Loucy (cell line): ENCODE data around the gene CALHM3.
"Not testable (repeated sequence)": the region's sequence is repeated elsewhere in the genome, so short reads cannot be mapped to it uniquely, and the experiment has no call there.

Experiments
- H2AFZ ChIP-seq: fragments of 200-600 bp; sonication (generic); 2 replicates; pipeline ENCODE4 v1.6.0; 2016; ENCODE audit warnings: antibody characterized with exemption, mild to moderate bottlenecking, low read length, moderate library complexity
- H3F3A ChIP-seq: fragments of 200-600 bp; 2 replicates; pipeline ENCODE4 v1.6.0; 2016; ENCODE audit warnings: antibody characterized with exemption, low read depth, mild to moderate bottlenecking
- H3K27me3 ChIP-seq: fragments of 200-600 bp; sonication (generic); 2 replicates; pipeline ENCODE4 v1.6.1; 2014; ENCODE audit warnings: low read length, mild to moderate bottlenecking; ENCODE audit not compliant: insufficient read depth, poor library complexity, severe bottlenecking
- H3K36me3 ChIP-seq: fragments of 200-600 bp; sonication (generic); 2 replicates; pipeline ENCODE4 v1.6.1; 2016; ENCODE audit warnings: low read length; ENCODE audit not compliant: insufficient read depth
- H3K4me1 ChIP-seq: fragments of 200-600 bp; sonication (generic); 2 replicates; pipeline ENCODE4 v1.5.1; 2014; ENCODE audit warnings: low read length, mild to moderate bottlenecking; ENCODE audit not compliant: insufficient read depth, poor library complexity, severe bottlenecking
- H3K4me2 ChIP-seq: fragments of 200-600 bp; sonication (generic); 2 replicates; pipeline ENCODE4 v1.6.0; 2014; ENCODE audit warnings: antibody characterized with exemption, low read length, low read depth, mild to moderate bottlenecking; ENCODE audit not compliant: poor library complexity, severe bottlenecking
- H3K4me3 ChIP-seq: fragments of 200-600 bp; sonication (generic); 2 replicates; pipeline ENCODE4 v1.5.1; 2014; ENCODE audit warnings: low read length, mild to moderate bottlenecking, mixed read lengths; ENCODE audit not compliant: poor library complexity, severe bottlenecking
- H3K79me2 ChIP-seq: fragments of 200-600 bp; sonication (generic); 2 replicates; pipeline ENCODE4 v1.6.1; 2014; ENCODE audit warnings: low read length; ENCODE audit not compliant: insufficient read depth
- H3K9ac ChIP-seq: fragments of 200-600 bp; sonication (generic); 2 replicates; pipeline ENCODE4 v1.6.0; 2014; ENCODE audit warnings: mild to moderate bottlenecking, low read depth, low read length, moderate library complexity; ENCODE audit not compliant: poor library complexity, severe bottlenecking
- H3K9me2 ChIP-seq: fragments of 200-600 bp; sonication (generic); replicated peaks from 2 replicates; pipeline ENCODE4 v1.6.1; 2016; ENCODE audit warnings: low read depth, low read length, mixed read lengths
- H3K9me3 ChIP-seq: fragments of 200-600 bp; sonication (generic); 2 replicates; pipeline ENCODE4 v1.6.1; 2014; ENCODE audit warnings: mild to moderate bottlenecking, antibody characterized with exemption, low read length, low read depth; ENCODE audit not compliant: insufficient read depth
- H4K20me1 ChIP-seq: fragments of 200-600 bp; sonication (generic); 2 replicates; pipeline ENCODE4 v1.6.0; 2014; ENCODE audit warnings: antibody characterized with exemption, low read length, mild to moderate bottlenecking; ENCODE audit not compliant: insufficient read depth, poor library complexity, severe bottlenecking
- CTCF ChIP-seq: fragments of 200-600 bp; sonication (generic); conservative IDR thresholded peaks from 2 replicates; pipeline ENCODE4 v1.5.1; 2014; ENCODE audit warnings: mild to moderate bottlenecking, antibody characterized with exemption, low read length
- EZH2phosphoT487 ChIP-seq: fragments of 200-600 bp; IDR thresholded peaks from 2 replicates; pipeline ENCODE4 v1.6.1; 2018; ENCODE audit warnings: antibody characterized with exemption, mild to moderate bottlenecking, moderate library complexity, borderline replicate concordance

CALHM3 gene

GRCh38 chr10:103523683-103524082, 44.6 kb upstream of the CALHM3 start:
- Histone ChIP-seq H3F3A (no peaks in the 10 kb centered on the region), H2AFZ (no peak overlapping the region), H3K9me3 (no peaks in the 10 kb centered on the region), H3K4me3 (no peak overlapping the region), H3K79me2 (no peaks in the 10 kb centered on the region), H3K27me3 (no peaks in the 10 kb centered on the region), H4K20me1 (no peaks in the 10 kb centered on the region), H3K36me3 (no peaks in the 10 kb centered on the region), H3K4me1 (no peaks in the 10 kb centered on the region), H3K9ac (no peak overlapping the region), H3K9me2 (no peaks in the 10 kb centered on the region), H3K4me2 (no peak overlapping the region)
- TF ChIP-seq CTCF, result no peak
- TF ChIP-seq EZH2phosphoT487, result no peak

DNA sequence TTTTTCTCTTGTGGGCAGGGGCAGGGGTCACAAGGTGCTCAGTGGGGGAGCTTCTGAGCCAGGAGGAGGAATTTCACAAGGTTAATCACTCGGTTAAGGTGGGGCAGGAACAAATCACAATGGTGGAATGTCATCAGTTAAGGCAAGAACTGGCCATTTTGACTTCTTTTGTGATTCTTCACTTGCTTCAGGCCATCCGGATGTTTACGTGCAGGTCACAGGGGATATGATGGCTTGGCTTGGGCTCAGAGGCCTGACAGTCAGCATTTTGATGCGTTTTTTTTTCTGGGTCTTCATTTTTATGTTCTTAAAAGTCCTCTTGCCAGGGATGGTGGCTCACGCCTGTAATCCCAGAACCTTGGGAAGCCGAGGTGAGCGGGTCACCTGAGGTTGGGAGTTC, 43.0 kb upstream of the CALHM3 start:
- not testable (repeated sequence) for H3K4me3 ChIP-seq, H3K4me2 ChIP-seq, H3K9ac ChIP-seq, H3K79me2 ChIP-seq, H4K20me1 ChIP-seq, H3K36me3 ChIP-seq, H3K4me1 ChIP-seq, H3K9me3 ChIP-seq, H3K27me3 ChIP-seq, H3K9me2 ChIP-seq, H2AFZ ChIP-seq, H3F3A ChIP-seq

DNA sequence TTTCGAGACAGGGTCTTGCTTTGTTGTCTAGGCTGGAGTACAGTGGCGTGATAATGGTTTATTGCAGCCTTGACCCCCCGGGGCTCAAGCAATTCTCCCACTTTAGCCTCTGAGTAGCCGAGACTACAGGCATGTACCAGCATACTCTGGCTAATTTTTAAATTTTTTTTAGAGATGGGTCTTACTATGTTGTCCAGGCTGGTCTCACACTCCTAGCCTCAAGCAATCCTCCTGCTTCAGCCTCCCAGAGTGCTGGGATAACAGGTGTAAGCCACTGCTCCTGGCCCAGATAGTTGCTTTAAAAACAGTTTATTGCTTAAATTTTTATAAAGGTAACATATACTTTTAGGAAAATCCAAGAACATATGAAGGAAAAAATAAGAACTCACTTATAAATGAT, 40.8 kb upstream of the CALHM3 start:
- H3K27me3 ChIP-seq, result no peaks in the 10 kb centered on the region
- H2AFZ ChIP-seq, result no peak overlapping the region
- H3K9ac ChIP-seq, result no peak overlapping the region
- no peaks in the 10 kb centered on the region for H3K4me1 ChIP-seq
- H3F3A ChIP-seq, result no peaks in the 10 kb centered on the region
- H3K36me3 ChIP-seq, result no peaks in the 10 kb centered on the region
- no peak overlapping the region for H3K4me3 ChIP-seq
- H3K79me2 ChIP-seq, result no peaks in the 10 kb centered on the region
- H4K20me1 ChIP-seq, result no peaks in the 10 kb centered on the region
- H3K4me2 ChIP-seq, result no peak overlapping the region
- H3K9me2 ChIP-seq, result no peaks in the 10 kb centered on the region
- H3K9me3 ChIP-seq, result no peaks in the 10 kb centered on the region
- no peak for TF ChIP-seq EZH2phosphoT487
- TF ChIP-seq CTCF, result no peak

- no peaks in the 10 kb centered on the region for H3K4me1 ChIP-seq
- H3K27me3 ChIP-seq, result no peaks in the 10 kb centered on the region
- no peak overlapping the region for H3K4me3 ChIP-seq
- H3K4me2 ChIP-seq, result no peak overlapping the region
- no peaks in the 10 kb centered on the region for H3K79me2 ChIP-seq
- H4K20me1 ChIP-seq, result no peaks in the 10 kb centered on the region
- H3K9me3 ChIP-seq, result no peaks in the 10 kb centered on the region
- no peaks in the 10 kb centered on the region for H3K36me3 ChIP-seq
- no peaks in the 10 kb centered on the region for H3F3A ChIP-seq
- H3K9me2 ChIP-seq, result no peaks in the 10 kb centered on the region
- no peak overlapping the region for H3K9ac ChIP-seq
- H2AFZ ChIP-seq, result no peak overlapping the region
- TF ChIP-seq EZH2phosphoT487 (no peak), CTCF (no peak)
Measured at GRCh38 chr10:103517234-103518085, 38.4 kb upstream of the CALHM3 start.
